PC-9 (cell line): ENCODE results near the gene COA8. TPM values are rescaled to one million over a fixed set of nuclear protein-coding genes. Genes with fewer than 3 reads are reported as not detected.

Experiments used
- BruUV-seq: library from RNA; stranded (reverse); fragments of 400-500 nt; replicated peaks from 2 replicates; lab custom pipeline; 2021; lab: Mats Ljungman, UMichigan
- CTCF ChIA-PET: fragments of 300-600 bp; sonication (Branson Sonifier 250); formaldehyde crosslinking; loops from one replicate; lab custom pipeline; 2022; ENCODE audit warnings: antibody characterized with exemption; lab: Charles Lee
- POLR2A ChIA-PET: fragments of 300-600 bp; sonication (Branson Sonifier 250); formaldehyde crosslinking; loops from one replicate; lab custom pipeline; 2022; ENCODE audit warnings: antibody characterized with exemption; ENCODE audit not compliant: unreplicated experiment; lab: Charles Lee
- DNase-seq, 2 experiments: peaks; one replicate each; pipeline versions ENCODE4 v3.0.0 to v3.0.0-alpha.2; 2015 to 2022; ENCODE audit warnings: mixed read lengths in 1 of 2
- H2AFZ ChIP-seq: fragments of 200-600 bp; sonication (generic); 2 replicates; pipeline ENCODE4 v1.8.1; 2017; ENCODE audit warnings: antibody characterized with exemption
- H3F3A ChIP-seq: fragments of 200-600 bp; sonication (generic); 2 replicates; pipeline ENCODE4 v1.8.1; 2017; ENCODE audit warnings: antibody characterized with exemption, mild to moderate bottlenecking, low read depth; ENCODE audit not compliant: insufficient read depth
- H3K27ac ChIP-seq: fragments of 200-600 bp; sonication (generic); 2 replicates; pipeline ENCODE4 v1.6.1; 2016; ENCODE audit warnings: mixed run types
- H3K27me3 ChIP-seq: fragments of 200-600 bp; sonication (generic); 2 replicates; pipeline ENCODE4 v1.6.1; 2016; ENCODE audit warnings: low read depth, mixed run types; ENCODE audit not compliant: insufficient read depth
- H3K36me3 ChIP-seq: fragments of 200-600 bp; sonication (generic); 2 replicates; pipeline ENCODE4 v1.6.1; 2016; ENCODE audit warnings: low read depth, mixed run types
- H3K4me1 ChIP-seq: fragments of 200-600 bp; sonication (generic); replicated peaks from 2 replicates; pipeline ENCODE4 v1.6.1; 2016; ENCODE audit warnings: mixed run types; ENCODE audit not compliant: insufficient read depth
- H3K4me2 ChIP-seq: fragments of 200-600 bp; sonication (generic); 2 replicates; pipeline ENCODE4 v1.6.1; 2017; ENCODE audit warnings: mixed run types
- H3K4me3 ChIP-seq: fragments of 200-600 bp; sonication (generic); 2 replicates; pipeline ENCODE4 v1.6.1; 2016; ENCODE audit warnings: mixed run types
- H3K79me2 ChIP-seq: fragments of 200-600 bp; sonication (generic); 2 replicates; pipeline ENCODE4 v1.6.1; 2017; ENCODE audit warnings: low read depth, mixed run types
- H3K9me2 ChIP-seq: fragments of 200-600 bp; sonication (generic); 2 replicates; pipeline ENCODE4 v1.8.1; 2017; ENCODE audit warnings: mild to moderate bottlenecking; ENCODE audit not compliant: insufficient read depth
- H3K9me3 ChIP-seq: fragments of 200-600 bp; sonication (generic); 2 replicates; pipeline ENCODE4 v1.8.1; 2016; ENCODE audit warnings: low read depth; ENCODE audit not compliant: insufficient read depth
- H4K20me1 ChIP-seq: fragments of 200-600 bp; sonication (generic); 2 replicates; pipeline ENCODE4 v1.8.1; 2017; ENCODE audit not compliant: insufficient read depth
- EZH2 ChIP-seq: fragments of 200-600 bp; sonication (generic); IDR thresholded peaks from 2 replicates; pipeline ENCODE4 v1.8.0; 2017; ENCODE audit warnings: antibody characterized with exemption, low read depth
- intact Hi-C: fragments of 100-400 bp; cut with micrococcal nuclease; formaldehyde crosslinking; loops from one replicate; pipeline ENCODE4 v1.10.0; 2022; ENCODE audit not compliant: unreplicated experiment
- total RNA-seq: library from RNA; stranded (reverse); gene quantifications from 2 replicates; pipeline ENCODE4 v1.2.3, GENCODE V29; 2021
- TF ChIP-seq, protein P1 (sequence below): fragments of 200-600 bp; sonication (generic); conservative IDR thresholded peaks from 2 replicates; pipeline ENCODE4 v1.6.1; 2017; ENCODE audit warnings: mixed run types, antibody characterized with exemption, mild to moderate bottlenecking, moderate library complexity

Gene COA8
- total RNA-seq, 1 experiment from 2014 or later: 101 TPM

DNA sequence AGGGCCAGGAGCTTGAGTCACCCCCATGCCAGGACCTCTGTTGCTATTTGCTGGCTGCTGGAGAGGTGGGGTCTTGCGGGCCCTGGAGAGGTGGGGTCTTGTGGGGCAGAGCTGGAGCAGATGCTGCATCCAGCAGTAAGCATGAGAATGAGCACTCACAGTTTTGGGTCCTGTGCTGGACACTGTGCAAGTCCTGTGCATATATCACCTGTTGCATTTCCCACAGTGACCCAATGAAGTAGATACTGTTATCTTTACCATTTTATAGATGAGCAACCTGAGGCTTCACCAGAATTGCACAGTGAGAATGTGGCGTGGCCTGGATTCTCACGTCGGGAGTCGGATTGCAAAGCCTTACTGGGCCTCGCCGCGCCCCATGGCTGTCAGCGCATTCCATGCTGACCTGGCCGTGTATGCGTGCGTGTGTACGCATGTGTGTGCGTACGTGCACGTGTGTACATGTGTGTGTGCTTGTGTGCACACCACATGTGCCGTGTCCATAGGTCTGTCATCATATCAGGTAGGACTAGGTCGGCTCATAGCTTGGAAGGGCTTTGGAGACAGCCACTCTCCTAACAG is 12.0 kb downstream of the COA8 start:
- Histone ChIP-seq H3K27ac (no peak overlapping the region), H3K9me3 (no peaks in the 10 kb centered on the region), H4K20me1 (peaks cover 17% of the 10 kb centered on the region), H3K4me2 (no peak overlapping the region), H2AFZ (no peak overlapping the region), H3K4me3 (no peak overlapping the region), H3F3A (peaks cover 71% of the 10 kb centered on the region), H3K79me2 (peaks cover 66% of the 10 kb centered on the region), H3K27me3 (no peaks in the 10 kb centered on the region), H3K4me1 (peaks cover 24% of the 10 kb centered on the region), H3K36me3 (peaks cover 31% of the 10 kb centered on the region), H3K9me2 (no peaks in the 10 kb centered on the region)
- POLR2A ChIA-PET: no interaction called here
- intact Hi-C loops: loop anchor here (10.0 kb wide), 2 partner anchors 410 to 500 kb away; no protein-coding TSS in a partner anchor
- BruUV-seq: no TSS peak
- CTCF ChIA-PET: interaction anchor here (0.6 kb wide), 1 partner anchor 147 kb away, joined by 5 read pairs; no protein-coding TSS in a partner anchor
- TF ChIP-seq EZH2: no peak
- TF ChIP-seq, protein P1, sequence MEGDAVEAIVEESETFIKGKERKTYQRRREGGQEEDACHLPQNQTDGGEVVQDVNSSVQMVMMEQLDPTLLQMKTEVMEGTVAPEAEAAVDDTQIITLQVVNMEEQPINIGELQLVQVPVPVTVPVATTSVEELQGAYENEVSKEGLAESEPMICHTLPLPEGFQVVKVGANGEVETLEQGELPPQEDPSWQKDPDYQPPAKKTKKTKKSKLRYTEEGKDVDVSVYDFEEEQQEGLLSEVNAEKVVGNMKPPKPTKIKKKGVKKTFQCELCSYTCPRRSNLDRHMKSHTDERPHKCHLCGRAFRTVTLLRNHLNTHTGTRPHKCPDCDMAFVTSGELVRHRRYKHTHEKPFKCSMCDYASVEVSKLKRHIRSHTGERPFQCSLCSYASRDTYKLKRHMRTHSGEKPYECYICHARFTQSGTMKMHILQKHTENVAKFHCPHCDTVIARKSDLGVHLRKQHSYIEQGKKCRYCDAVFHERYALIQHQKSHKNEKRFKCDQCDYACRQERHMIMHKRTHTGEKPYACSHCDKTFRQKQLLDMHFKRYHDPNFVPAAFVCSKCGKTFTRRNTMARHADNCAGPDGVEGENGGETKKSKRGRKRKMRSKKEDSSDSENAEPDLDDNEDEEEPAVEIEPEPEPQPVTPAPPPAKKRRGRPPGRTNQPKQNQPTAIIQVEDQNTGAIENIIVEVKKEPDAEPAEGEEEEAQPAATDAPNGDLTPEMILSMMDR: no peak
- DNase-seq: peak in 1 of 2 experiments; percentile 27

DNA sequence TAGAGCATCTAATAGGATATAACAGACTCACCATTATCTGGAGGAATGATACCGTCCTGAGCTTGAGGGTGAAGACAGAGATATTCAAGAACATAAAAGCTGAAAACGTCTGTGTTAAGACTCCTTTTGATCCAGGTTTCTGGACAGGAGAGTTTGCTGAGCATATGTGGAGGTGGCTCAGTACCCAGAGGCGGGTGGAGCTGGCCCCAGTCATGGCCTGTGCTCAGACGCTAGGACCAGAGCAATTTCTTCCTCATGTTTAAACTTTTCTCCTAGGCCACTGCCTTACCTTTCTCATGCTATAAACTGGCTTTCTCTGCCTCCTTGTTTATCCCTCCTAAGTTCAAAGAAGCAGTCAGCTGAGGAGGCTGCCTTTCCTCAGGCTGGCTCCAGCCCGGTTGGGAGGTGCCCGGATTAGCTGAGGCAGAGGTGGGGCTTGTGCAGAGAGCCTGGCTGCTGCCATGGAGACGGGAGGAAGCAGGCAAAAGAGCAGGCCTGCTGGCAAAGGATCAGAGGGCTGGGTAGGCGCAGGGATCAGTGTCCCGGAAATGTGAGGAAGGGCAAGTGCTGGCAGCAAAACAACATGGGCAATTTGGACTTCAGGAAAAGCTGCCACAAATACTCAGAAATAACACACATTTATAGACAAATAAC is 13.7 kb downstream of the COA8 start:
- H3K9me2 ChIP-seq: no peaks in the 10 kb centered on the region
- CTCF ChIA-PET: interaction anchor here (0.6 kb wide), 2 partner anchors 104 to 463 kb away, joined by 3 read pairs; no protein-coding TSS in a partner anchor
- peak; percentile 97 for DNase-seq
- H3K79me2 ChIP-seq: peaks cover 52% of the 10 kb centered on the region
- no peak overlapping the region for H3K4me3 ChIP-seq
- no peak for TF ChIP-seq EZH2
- TF ChIP-seq, protein P1: no peak
- H2AFZ ChIP-seq: no peak overlapping the region
- BruUV-seq: no TSS peak
- H4K20me1 ChIP-seq: peaks cover 5% of the 10 kb centered on the region
- intact Hi-C loops: loop anchor here (1.0 to 10.0 kb wide), 4 partner anchors 18 to 498 kb away; no protein-coding TSS in a partner anchor
- peak overlapping the region; percentile 59 for H3K4me2 ChIP-seq
- peaks cover 55% of the 10 kb centered on the region for H3F3A ChIP-seq
- no peaks in the 10 kb centered on the region for H3K27me3 ChIP-seq
- H3K4me1 ChIP-seq: peaks cover 24% of the 10 kb centered on the region
- peaks cover 38% of the 10 kb centered on the region for H3K36me3 ChIP-seq
- H3K9me3 ChIP-seq: no peaks in the 10 kb centered on the region
- peak overlapping the region; percentile 40 for H3K27ac ChIP-seq
- POLR2A ChIA-PET: interaction anchor here (0.6 to 0.9 kb wide), 3 partner anchors 59 to 139 kb away, joined by 3 to 8 read pairs (median 3); partner anchors contain the start of genes XRCC3 and ZFYVE21

DNA sequence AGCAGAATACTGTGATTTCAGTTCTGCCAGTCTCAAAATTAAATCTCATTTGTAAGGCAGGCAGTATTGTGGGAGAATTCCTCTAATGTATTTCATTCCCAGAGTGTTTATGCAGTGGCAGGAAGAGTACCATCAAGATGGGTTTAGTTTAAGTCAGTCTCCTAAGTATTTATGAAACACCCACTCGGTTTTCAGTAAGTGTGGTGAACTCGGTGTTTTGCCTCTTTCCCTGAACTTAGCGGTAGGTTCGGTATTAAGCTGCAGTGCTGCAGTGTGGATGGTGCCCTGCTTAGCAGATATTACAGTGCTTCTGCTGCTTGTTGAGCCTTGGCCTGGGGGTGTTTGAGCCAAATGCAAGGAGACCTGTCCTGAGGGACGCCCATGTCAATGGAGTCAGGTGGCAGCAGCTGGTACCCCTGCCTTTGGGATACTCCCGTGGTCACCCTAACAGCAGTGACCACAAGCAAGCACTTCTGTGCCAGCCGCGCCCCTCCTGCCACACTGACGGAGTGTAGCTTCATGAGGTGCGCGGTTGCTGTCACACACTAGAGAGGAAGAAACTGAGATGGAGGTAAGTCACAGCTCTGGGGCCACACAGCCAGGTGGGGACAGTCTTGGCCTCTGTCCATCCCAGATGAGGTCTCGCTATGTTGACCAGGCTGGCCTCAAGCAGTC is 15.8 kb downstream of the COA8 start:
- Histone ChIP-seq H3K4me1 (peaks cover 24% of the 10 kb centered on the region), H3K27me3 (no peaks in the 10 kb centered on the region), H3K9me3 (0 out of 2 replicates have a peak, but pooled peaks cover 3% of the 10 kb centered on the region), H2AFZ (no peak overlapping the region), H3K4me3 (no peak overlapping the region), H3F3A (peaks cover 43% of the 10 kb centered on the region), H3K9me2 (no peaks in the 10 kb centered on the region), H3K36me3 (peaks cover 33% of the 10 kb centered on the region), H4K20me1 (no peaks in the 10 kb centered on the region), H3K79me2 (peaks cover 37% of the 10 kb centered on the region), H3K27ac (no peak overlapping the region), H3K4me2 (no peak overlapping the region)
- CTCF ChIA-PET: no interaction called here
- POLR2A ChIA-PET: no interaction called here
- intact Hi-C loops: loop anchor here (10.0 kb wide), 2 partner anchors 406 to 496 kb away; no protein-coding TSS in a partner anchor
- TF ChIP-seq EZH2: no peak
- TF ChIP-seq, protein P1: no peak
- DNase-seq: no peak
- BruUV-seq: no TSS peak
